ENCODE results near the gene PRKACA.

Gene PRKACA

GRCh38 chr19:14114439-14114838 lies 3.1 kb downstream of the PRKACA start:
- H3K18ac ChIP-seq (ENCODE audit: low read length) = no peak overlapping the region
- H3K4me1 ChIP-seq (ENCODE audit: control insufficient read depth, low read depth, low read length) = peaks cover 13% of the 10 kb centered on the region
- H3K27ac ChIP-seq (ENCODE audit: low read depth, low read length) = no peak overlapping the region
- no peaks in the 10 kb centered on the region for H3K27me3 ChIP-seq (ENCODE audit: insufficient read depth, low read length, poor library complexity)
- no peak overlapping the region for H2BK120ac ChIP-seq (ENCODE audit: low read depth, low read length)
- no peaks in the 10 kb centered on the region for H3K79me2 ChIP-seq (ENCODE audit: control insufficient read depth, insufficient read depth, low read length)
- no peak overlapping the region for H2AK5ac ChIP-seq (ENCODE audit: low read length)
- no peak overlapping the region for H3K23ac ChIP-seq (ENCODE audit: low read length)
- no peak overlapping the region for H2BK15ac ChIP-seq (replicated peaks; ENCODE audit: low read depth)
- H3K56ac ChIP-seq (ENCODE audit: low read length) = no peak overlapping the region
- WGBS (ENCODE audit: extremely low coverage, insufficient coverage, low lambda C conversion rate) = no CpG with 5 or more reads among the region's 7 CpGs
- no peak overlapping the region for H3K9ac ChIP-seq (ENCODE audit: low read length)
- DNase-seq = no peak
- no peak overlapping the region for H3K4me3 ChIP-seq (ENCODE audit: low read length)
- no peak overlapping the region for H2BK5ac ChIP-seq (ENCODE audit: low read length)
- H3K4ac ChIP-seq (ENCODE audit: low read depth, low read length) = no peak overlapping the region
- peaks cover 1% of the 10 kb centered on the region for H3K36me3 ChIP-seq (ENCODE audit: control insufficient read depth, insufficient read depth, low read length)
- no peak overlapping the region for H4K8ac ChIP-seq (ENCODE audit: low read depth, low read length)
- no peak overlapping the region for H4K5ac ChIP-seq (ENCODE audit: low read length)
- no peak overlapping the region for H3K4me2 ChIP-seq (ENCODE audit: low read length)
- H3K79me1 ChIP-seq (ENCODE audit: low read length) = peaks cover 4% of the 10 kb centered on the region

DNA sequence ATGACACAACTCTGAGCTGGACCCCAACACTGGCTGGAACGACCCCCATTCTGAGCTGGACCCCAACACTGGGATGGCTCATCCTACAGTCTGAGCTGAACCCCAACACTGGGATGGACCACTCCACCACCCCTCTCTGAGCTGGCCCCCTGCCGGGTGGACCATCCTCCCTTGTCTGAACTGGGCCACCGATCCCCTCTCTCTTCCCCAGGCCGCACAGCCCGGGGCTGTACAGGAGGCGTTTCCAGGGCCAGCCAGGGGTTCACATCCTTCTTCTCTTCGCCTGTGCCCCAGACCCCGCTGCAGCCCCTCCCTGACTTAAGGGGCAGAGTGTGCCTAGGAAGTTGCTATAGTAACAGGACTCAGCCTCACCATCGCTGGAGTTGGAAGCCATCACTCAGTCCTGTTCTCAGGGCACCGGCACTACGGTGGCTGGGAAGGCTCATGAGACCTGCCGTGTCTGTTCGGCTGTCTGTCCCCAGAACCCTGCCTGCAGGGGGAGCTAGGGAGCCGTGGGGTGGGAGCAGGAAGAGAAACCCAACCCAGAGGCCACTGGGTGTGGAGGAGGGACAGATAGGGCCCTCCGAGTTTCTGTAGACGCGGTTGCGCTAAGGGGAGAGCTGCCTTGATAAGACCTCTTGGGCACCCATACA lies 3.7 kb downstream of the PRKACA start:
- DNase-seq = peak; percentile 60
- Histone ChIP-seq H3K23ac (ENCODE audit: low read length) (no peak overlapping the region), H3K9ac (ENCODE audit: low read length) (no peak overlapping the region), H3K79me2 (ENCODE audit: control insufficient read depth, insufficient read depth, low read length) (no peaks in the 10 kb centered on the region), H2BK120ac (ENCODE audit: low read depth, low read length) (no peak overlapping the region), H3K27me3 (ENCODE audit: insufficient read depth, low read length, poor library complexity) (no peaks in the 10 kb centered on the region), H3K27ac (ENCODE audit: low read depth, low read length) (no peak overlapping the region), H2BK5ac (ENCODE audit: low read length) (no peak overlapping the region), H4K8ac (ENCODE audit: low read depth, low read length) (no peak overlapping the region), H2BK15ac (replicated peaks; ENCODE audit: low read depth) (no peak overlapping the region), H4K5ac (ENCODE audit: low read length) (no peak overlapping the region), H3K18ac (ENCODE audit: low read length) (no peak overlapping the region), H2AK5ac (ENCODE audit: low read length) (no peak overlapping the region), H3K4me1 (ENCODE audit: control insufficient read depth, low read depth, low read length) (peaks cover 13% of the 10 kb centered on the region), H3K4me2 (ENCODE audit: low read length) (no peak overlapping the region), H3K56ac (ENCODE audit: low read length) (no peak overlapping the region), H3K4me3 (ENCODE audit: low read length) (no peak overlapping the region), H3K4ac (ENCODE audit: low read depth, low read length) (no peak overlapping the region), H3K36me3 (ENCODE audit: control insufficient read depth, insufficient read depth, low read length) (peaks cover 1% of the 10 kb centered on the region), H3K79me1 (ENCODE audit: low read length) (peaks cover 4% of the 10 kb centered on the region)
- WGBS (ENCODE audit: extremely low coverage, insufficient coverage, low lambda C conversion rate) = no CpG with 5 or more reads among the region's 18 CpGs

DNA sequence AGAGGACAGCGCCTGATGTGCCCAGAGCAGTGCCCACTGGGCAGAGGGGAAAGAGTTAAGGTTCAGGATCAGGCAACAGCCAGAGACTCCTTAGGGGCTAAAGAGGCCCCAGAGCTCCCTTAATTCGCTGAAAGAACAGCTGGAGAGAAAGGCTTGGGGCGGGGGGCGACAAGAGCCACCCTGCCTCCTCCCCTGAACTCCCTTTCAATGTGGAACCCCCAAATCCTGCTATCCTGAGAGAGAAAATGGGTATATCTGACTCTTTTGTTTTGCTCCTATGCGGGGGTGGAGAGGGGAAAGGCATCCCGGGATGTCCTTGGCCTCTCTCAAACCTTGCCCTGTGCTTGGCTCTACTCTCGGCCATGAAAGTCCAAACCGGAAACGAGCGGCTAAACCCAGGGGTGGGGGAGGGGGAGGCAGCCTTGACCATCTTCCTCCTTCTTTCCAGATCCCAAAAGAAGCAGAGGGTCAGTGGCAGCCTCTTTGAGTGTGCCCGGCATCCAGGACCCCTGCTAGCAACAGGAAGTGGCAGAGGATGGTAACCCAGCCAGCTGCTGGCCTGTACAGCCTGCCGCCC lies 4.7 kb downstream of the PRKACA start:
- no peak overlapping the region for H3K27ac ChIP-seq (ENCODE audit: low read depth, low read length)

GRCh38 chr19:14112051-14112808 lies 5.3 kb downstream of the PRKACA start:
- Histone ChIP-seq H2BK15ac (replicated peaks; ENCODE audit: low read depth) (no peak overlapping the region), H3K4ac (ENCODE audit: low read depth, low read length) (no peak overlapping the region), H3K23ac (ENCODE audit: low read length) (no peak overlapping the region), H2BK120ac (ENCODE audit: low read depth, low read length) (no peak overlapping the region), H3K56ac (ENCODE audit: low read length) (peak overlapping the region; percentile 58), H3K4me3 (ENCODE audit: low read length) (no peak overlapping the region), H3K79me1 (ENCODE audit: low read length) (peaks cover 4% of the 10 kb centered on the region), H3K18ac (ENCODE audit: low read length) (no peak overlapping the region), H3K36me3 (ENCODE audit: control insufficient read depth, insufficient read depth, low read length) (no peaks in the 10 kb centered on the region), H2BK5ac (ENCODE audit: low read length) (peak overlapping the region; percentile 23), H3K27ac (ENCODE audit: low read depth, low read length) (no peak overlapping the region), H4K8ac (ENCODE audit: low read depth, low read length) (no peak overlapping the region), H4K5ac (ENCODE audit: low read length) (no peak overlapping the region), H3K27me3 (ENCODE audit: insufficient read depth, low read length, poor library complexity) (no peaks in the 10 kb centered on the region), H2AK5ac (ENCODE audit: low read length) (no peak overlapping the region), H3K9ac (ENCODE audit: low read length) (peak overlapping the region; percentile 24), H3K4me2 (ENCODE audit: low read length) (no peak overlapping the region), H3K4me1 (ENCODE audit: control insufficient read depth, low read depth, low read length) (peaks cover 9% of the 10 kb centered on the region), H3K79me2 (ENCODE audit: control insufficient read depth, insufficient read depth, low read length) (no peaks in the 10 kb centered on the region)
- no CpG with 5 or more reads among the region's 12 CpGs for WGBS (ENCODE audit: extremely low coverage, insufficient coverage, low lambda C conversion rate)
- DNase-seq = no peak

More for the DNA sequence above, 4.7 kb downstream of the PRKACA start:
- no peak for DNase-seq
- Histone ChIP-seq H3K56ac (ENCODE audit: low read length) (peak overlapping the region; percentile 59), H4K8ac (ENCODE audit: low read depth, low read length) (no peak overlapping the region), H3K27me3 (ENCODE audit: insufficient read depth, low read length, poor library complexity) (no peaks in the 10 kb centered on the region), H3K4ac (ENCODE audit: low read depth, low read length) (no peak overlapping the region), H2AK5ac (ENCODE audit: low read length) (no peak overlapping the region), H3K4me2 (ENCODE audit: low read length) (no peak overlapping the region), H2BK120ac (ENCODE audit: low read depth, low read length) (no peak overlapping the region), H3K79me1 (ENCODE audit: low read length) (peaks cover 4% of the 10 kb centered on the region), H3K4me3 (ENCODE audit: low read length) (no peak overlapping the region), H3K36me3 (ENCODE audit: control insufficient read depth, insufficient read depth, low read length) (no peaks in the 10 kb centered on the region), H3K79me2 (ENCODE audit: control insufficient read depth, insufficient read depth, low read length) (no peaks in the 10 kb centered on the region), H2BK5ac (ENCODE audit: low read length) (peak overlapping the region; percentile 23), H3K18ac (ENCODE audit: low read length) (no peak overlapping the region), H4K5ac (ENCODE audit: low read length) (no peak overlapping the region), H3K9ac (ENCODE audit: low read length) (peak overlapping the region; percentile 24), H3K4me1 (ENCODE audit: control insufficient read depth, low read depth, low read length) (peaks cover 9% of the 10 kb centered on the region), H3K23ac (ENCODE audit: low read length) (no peak overlapping the region), H2BK15ac (replicated peaks; ENCODE audit: low read depth) (no peak overlapping the region)
- WGBS (ENCODE audit: extremely low coverage, insufficient coverage, low lambda C conversion rate) = no CpG with 5 or more reads among the region's 12 CpGs

DNA sequence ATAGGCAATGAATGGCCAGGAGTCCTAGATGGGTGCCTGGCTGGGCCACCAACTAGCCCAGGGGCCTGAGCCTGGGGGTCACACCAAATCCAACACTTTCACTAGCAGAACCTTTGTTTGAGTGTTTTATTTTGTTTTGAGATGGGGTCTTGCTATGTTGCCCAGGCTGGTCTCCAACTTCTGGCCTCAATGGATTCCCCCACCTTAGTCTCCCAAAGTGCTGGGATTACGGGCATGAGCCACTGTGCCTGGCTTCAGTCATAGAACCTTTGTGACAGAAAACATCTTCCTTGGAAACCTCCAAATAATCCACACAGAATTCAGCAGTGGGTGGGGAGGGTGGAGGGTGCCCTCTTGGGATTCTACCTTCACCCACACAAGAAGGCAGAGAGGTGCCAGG lies 6.1 kb downstream of the PRKACA start:
- H3K4me3 ChIP-seq (ENCODE audit: low read length) = no peak overlapping the region
- no peak overlapping the region for H2BK120ac ChIP-seq (ENCODE audit: low read depth, low read length)
- H3K4ac ChIP-seq (ENCODE audit: low read depth, low read length) = no peak overlapping the region
- peaks cover 7% of the 10 kb centered on the region for H3K4me1 ChIP-seq (ENCODE audit: control insufficient read depth, low read depth, low read length)
- no peak for DNase-seq
- no peaks in the 10 kb centered on the region for H3K36me3 ChIP-seq (ENCODE audit: control insufficient read depth, insufficient read depth, low read length)
- no peak overlapping the region for H4K5ac ChIP-seq (ENCODE audit: low read length)
- H2AK5ac ChIP-seq (ENCODE audit: low read length) = no peak overlapping the region
- no peak overlapping the region for H3K18ac ChIP-seq (ENCODE audit: low read length)
- WGBS (ENCODE audit: extremely low coverage, insufficient coverage, low lambda C conversion rate) = no CpG with 5 or more reads among the region's 1 CpG
- H2BK15ac ChIP-seq (replicated peaks; ENCODE audit: low read depth) = no peak overlapping the region
- H3K23ac ChIP-seq (ENCODE audit: low read length) = no peak overlapping the region
- H3K79me2 ChIP-seq (ENCODE audit: control insufficient read depth, insufficient read depth, low read length) = no peaks in the 10 kb centered on the region
- no peak overlapping the region for H3K4me2 ChIP-seq (ENCODE audit: low read length)
- peaks cover 2% of the 10 kb centered on the region for H3K79me1 ChIP-seq (ENCODE audit: low read length)
- H3K9ac ChIP-seq (ENCODE audit: low read length) = no peak overlapping the region
- no peaks in the 10 kb centered on the region for H3K27me3 ChIP-seq (ENCODE audit: insufficient read depth, low read length, poor library complexity)
- H4K8ac ChIP-seq (ENCODE audit: low read depth, low read length) = no peak overlapping the region
- H3K27ac ChIP-seq (ENCODE audit: low read depth, low read length) = no peak overlapping the region
- no peak overlapping the region for H2BK5ac ChIP-seq (ENCODE audit: low read length)
- H3K56ac ChIP-seq (ENCODE audit: low read length) = no peak overlapping the region

All from mesendoderm (in vitro differentiated cells).